Measurements from ENCODE around the gene SOCS2. TPM values are rescaled to one million over a fixed set of nuclear protein-coding genes. Genes with fewer than 3 reads are reported as not detected.

The SOCS2 gene
- total and polyA plus RNA-seq, 10 of the 15 experiments (the other 5 are each of a cell fraction or from before 2014, with no cell fraction given) = 2.6 to 12.0 (median 7.2) TPM

DNA sequence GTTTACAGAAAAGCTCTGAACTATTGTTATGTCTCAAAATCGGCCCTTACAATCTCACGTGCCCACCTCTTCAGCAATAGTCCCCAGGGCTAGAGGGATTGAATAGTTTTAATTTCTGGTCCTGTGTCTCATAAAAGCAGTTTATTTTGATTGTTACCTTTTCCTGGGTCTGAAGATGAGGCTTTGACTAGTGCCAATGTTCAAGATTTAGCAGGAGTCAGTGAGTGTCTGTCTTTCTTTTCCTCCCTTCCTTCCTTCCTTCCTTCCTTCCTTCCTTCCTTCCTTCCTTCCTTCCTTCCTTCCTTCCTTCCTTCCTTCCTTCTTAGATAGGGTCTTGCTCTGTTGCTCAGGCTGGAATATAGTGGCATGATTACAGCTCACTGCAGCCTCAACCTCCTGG is 24.7 kb upstream of the SOCS2 start:
- Histone ChIP-seq H3K27ac (ENCODE audit: control insufficient read depth, insufficient read depth) (no peak overlapping the region), H2AFZ (ENCODE audit: control insufficient read depth, low read depth, low read length) (no peak overlapping the region), H4K20me1 (ENCODE audit: control insufficient read depth, insufficient read depth) (no peaks in the 10 kb centered on the region), H3K79me2 (ENCODE audit: control insufficient read depth, insufficient read depth, low read length) (no peaks in the 10 kb centered on the region), H3K36me3 (ENCODE audit: control insufficient read depth in 2 of 2, insufficient read depth in 2 of 2, low read length in 1 of 2) (no peaks in the 10 kb centered on the region), H3K27me3 (replicated peaks in 1 of 2; ENCODE audit: control insufficient read depth in 2 of 2, insufficient read depth in 2 of 2, low read length in 1 of 2) (no peaks in the 10 kb centered on the region), H3K4me1 (ENCODE audit: control insufficient read depth, insufficient read depth, low read length) (no peaks in the 10 kb centered on the region), H3K9me3 (replicated peaks; ENCODE audit: control insufficient read depth, insufficient read depth, low read length) (no peaks in the 10 kb centered on the region), H3K9ac (ENCODE audit: control insufficient read depth, insufficient read depth, low read length) (no peak overlapping the region), H3K4me2 (ENCODE audit: control insufficient read depth, insufficient read depth) (no peak overlapping the region), H3K4me3 (no peak overlapping the region)
- FAIRE-seq = no peak
- CTCF ChIA-PET = interaction anchor here (1.3 kb wide), 1 partner anchor 19 kb away, joined by 3 read pairs; no protein-coding TSS in a partner anchor
- no peak for ATAC-seq
- TF ChIP-seq TBL1XR1 (IDR thresholded peaks at IDR 0.05; ENCODE audit: low read depth, low read length) (no peak), CTCF (IDR thresholded peaks at IDR 0.05 in 2 of 3, conservative IDR thresholded peaks at IDR 0.05 in 1 of 3; ENCODE audit: control insufficient read depth in 2 of 3, extremely low read depth in 1 of 3, insufficient read depth in 1 of 3, low read depth in 3 of 3, low read length in 3 of 3) (no peak), ZNF274 (IDR thresholded peaks at IDR 0.05; ENCODE audit: insufficient read depth, insufficient read length) (no peak), ZBTB4 (CRISPR knock-in tag; IDR thresholded peaks at IDR 0.05) (no peak), KDM1A (IDR thresholded peaks at IDR 0.05; ENCODE audit: borderline replicate concordance) (no peak), ZBED1 (IDR thresholded peaks at IDR 0.05; ENCODE audit: borderline replicate concordance) (no peak), NFYB (IDR thresholded peaks at IDR 0.05; ENCODE audit: insufficient read depth, low read depth, low read length) (no peak), PAX5 (IDR thresholded peaks at IDR 0.05; ENCODE audit: borderline replicate concordance, low read depth, low read length) (no peak)
- TF ChIP-seq, protein P1, sequence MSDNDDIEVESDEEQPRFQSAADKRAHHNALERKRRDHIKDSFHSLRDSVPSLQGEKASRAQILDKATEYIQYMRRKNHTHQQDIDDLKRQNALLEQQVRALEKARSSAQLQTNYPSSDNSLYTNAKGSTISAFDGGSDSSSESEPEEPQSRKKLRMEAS (IDR thresholded peaks at IDR 0.05; ENCODE audit: low read depth, low read length) = no peak
- no peak for DNase-seq (ENCODE audit: low read depth, low spot score)
- 40% methylated on average over 2 of the region's 2 CpGs for WGBS (ENCODE audit: insufficient coverage, insufficient replicate concordance, low lambda C conversion rate, missing lambda C conversion rate)
- RAD21 ChIA-PET (ENCODE audit: unreplicated experiment) = no interaction called here
- no TSS peak for BruUV-seq (replicated peaks)
- POLR2A ChIA-PET = no interaction called here
- intact Hi-C loops (cut with micrococcal nuclease; ENCODE audit: unreplicated experiment) = no loop called here
- in situ Hi-C loops (cut with MboI) = no loop called here
- SMC1A ChIA-PET (ENCODE audit: uncharacterized antibody, unreplicated experiment) = interaction anchor here (0.6 to 1.4 kb wide), 3 partner anchors 8 to 43 kb away, joined by 3 to 5 read pairs (median 3); no protein-coding TSS in a partner anchor

All from GM12878 (cell line).